Middle frontal gyrus (tissue), 1 donor: ENCODE data around the gene NUP93.

Experiments used
- DNase-seq: peaks from one replicate; pipeline ENCODE4 v3.0.0-alpha.2; 2015; ENCODE audit warnings: low spot score; ENCODE audit errors: extremely low spot score

The NUP93 gene

GRCh38 chr16:56888806-56889205, 158.9 kb downstream of the NUP93 start:
- DNase-seq = no peak

DNA sequence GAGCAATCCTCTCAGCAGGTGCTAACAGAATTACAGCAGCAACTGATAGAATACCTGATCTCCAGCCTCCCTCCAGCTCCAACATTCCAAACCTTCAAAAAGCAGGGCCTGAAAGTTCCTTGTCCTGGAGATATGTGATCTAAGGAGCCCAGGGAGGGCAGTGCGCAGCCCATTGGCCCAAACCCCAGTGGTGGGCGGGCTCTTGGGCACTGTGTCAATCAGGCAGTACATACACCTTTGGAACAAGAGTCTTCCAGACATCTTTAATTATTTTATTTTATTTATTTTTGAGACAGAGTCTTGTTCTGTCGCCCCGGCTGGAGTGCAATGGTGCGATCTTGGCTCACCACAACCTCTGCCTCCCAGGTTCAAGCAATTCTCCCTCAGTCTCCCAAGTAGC, 159.3 kb downstream of the NUP93 start:
- DNase-seq = no peak

DNA sequence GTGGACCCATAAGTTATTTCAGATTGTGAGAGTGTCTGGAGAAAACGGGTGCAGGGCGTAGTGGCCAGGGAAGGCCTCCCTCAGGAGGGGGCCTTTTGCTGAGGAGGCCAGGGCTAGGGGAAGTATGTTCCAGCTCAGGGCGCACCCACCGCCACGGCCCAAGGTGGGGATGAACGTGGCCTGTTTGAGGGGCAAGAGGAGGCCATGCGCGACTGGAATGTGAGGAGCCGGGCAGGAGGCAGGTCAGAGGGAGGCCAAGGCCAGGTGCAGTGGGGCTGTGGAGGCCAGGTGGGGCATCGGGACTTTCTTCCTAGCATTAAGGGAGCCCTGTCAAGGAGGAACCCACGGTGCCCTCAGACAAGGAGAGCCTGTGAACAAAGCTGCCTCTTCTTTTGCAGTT, 161.8 kb downstream of the NUP93 start:
- no peak for DNase-seq

GRCh38 chr16:56892705-56893104, 162.8 kb downstream of the NUP93 start:
- no peak for DNase-seq

GRCh38 chr16:56894331-56894917, 164.5 kb downstream of the NUP93 start:
- no peak for DNase-seq

GRCh38 chr16:56895813-56896212, 165.9 kb downstream of the NUP93 start:
- no peak for DNase-seq

- DNase-seq = no peak
Measured at GRCh38 chr16:56896244-56896643, 166.3 kb downstream of the NUP93 start.

DNA sequence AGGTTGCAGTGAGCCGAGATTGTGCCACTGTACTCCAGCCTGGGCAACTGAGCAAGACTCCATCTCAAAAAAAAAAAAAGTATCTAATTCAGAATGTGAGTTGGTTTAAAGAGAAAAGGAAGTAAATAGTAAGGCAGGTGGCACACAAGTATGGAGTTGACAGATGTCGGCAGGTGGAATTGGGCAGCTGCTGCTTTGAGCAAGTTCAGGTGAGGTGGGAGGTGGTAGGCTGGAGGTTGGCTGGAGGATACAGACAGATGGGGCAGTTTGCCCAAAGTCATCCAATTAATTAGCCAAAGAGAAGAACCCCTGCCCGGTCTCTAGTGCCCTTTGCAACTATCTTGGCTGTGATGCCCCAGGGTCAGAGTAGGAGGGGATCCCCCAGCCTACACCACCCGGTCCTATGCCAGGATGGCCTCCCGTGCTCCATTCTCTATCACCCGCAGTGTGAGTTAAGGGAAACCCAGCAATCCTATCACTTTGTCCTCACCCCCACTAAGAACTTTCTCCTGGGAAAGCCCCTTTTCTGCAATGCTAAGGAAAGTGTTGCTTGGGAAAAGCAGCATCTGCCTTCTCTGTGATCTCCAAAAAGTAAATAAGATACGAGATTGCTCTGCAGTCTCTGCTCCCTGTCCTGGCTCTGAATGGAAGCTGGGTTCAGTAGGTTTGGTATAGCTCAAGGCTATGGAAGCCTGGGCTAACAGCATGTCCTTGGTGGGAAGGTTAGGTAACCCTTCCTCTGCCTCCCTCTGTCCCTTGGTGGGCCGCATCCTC, 167.3 kb downstream of the NUP93 start:
- DNase-seq = no peak

GRCh38 chr16:56898847-56899246, 168.9 kb downstream of the NUP93 start:
- no peak for DNase-seq
